Choroid plexus epithelial cell (primary cell): ENCODE measurements around the gene SPATA25.

Source experiments
- DNase-seq: peaks from one replicate; pipeline ENCODE4 v3.0.0-alpha.2; 2010; ENCODE audit warnings: low read depth
- H3K4me3 ChIP-seq: 2 replicates; pipeline ENCODE4 v1.5.1; 2011; ENCODE audit warnings: low read depth, mild to moderate bottlenecking, control low read depth, low read length, moderate library complexity
- CTCF ChIP-seq: conservative IDR thresholded peaks from 2 replicates; pipeline ENCODE4 v1.5.1; 2011; ENCODE audit warnings: low read depth, mild to moderate bottlenecking, control low read depth, inconsistent platforms, low read length, moderate library complexity

The SPATA25 gene

GRCh38 chr20:45920462-45921336 is 33.3 kb upstream of the SPATA25 start:
- DNase-seq = peak; percentile 50
- TF ChIP-seq CTCF = no peak
- H3K4me3 ChIP-seq = peak overlapping the region; percentile 10

GRCh38 chr20:45919542-45920399 is 32.3 kb upstream of the SPATA25 start:
- DNase-seq = peak; percentile 98
- no peak for TF ChIP-seq CTCF
- peak overlapping the region; percentile 10 for H3K4me3 ChIP-seq

GRCh38 chr20:45918779-45919537 is 31.5 kb upstream of the SPATA25 start:
- H3K4me3 ChIP-seq = no peak overlapping the region
- peak; percentile 47 for DNase-seq
- TF ChIP-seq CTCF = no peak

- no peak for TF ChIP-seq CTCF
Observed at GRCh38 chr20:45918182-45918737, 30.8 kb upstream of the SPATA25 start.

GRCh38 chr20:45917790-45918141 is 30.3 kb upstream of the SPATA25 start:
- no peak for TF ChIP-seq CTCF
- peak; percentile 60 for DNase-seq
- no peak overlapping the region for H3K4me3 ChIP-seq

More at GRCh38 chr20:45918182-45918737, 30.8 kb upstream of the SPATA25 start:
- H3K4me3 ChIP-seq = no peak overlapping the region
- peak; percentile 91 for DNase-seq

- H3K4me3 ChIP-seq = no peak overlapping the region
- no peak for TF ChIP-seq CTCF
- DNase-seq = no peak
Observed at GRCh38 chr20:45913116-45913515, 25.7 kb upstream of the SPATA25 start.
